Measurements from ENCODE around the gene SOS2.

The SOS2 gene

DNA sequence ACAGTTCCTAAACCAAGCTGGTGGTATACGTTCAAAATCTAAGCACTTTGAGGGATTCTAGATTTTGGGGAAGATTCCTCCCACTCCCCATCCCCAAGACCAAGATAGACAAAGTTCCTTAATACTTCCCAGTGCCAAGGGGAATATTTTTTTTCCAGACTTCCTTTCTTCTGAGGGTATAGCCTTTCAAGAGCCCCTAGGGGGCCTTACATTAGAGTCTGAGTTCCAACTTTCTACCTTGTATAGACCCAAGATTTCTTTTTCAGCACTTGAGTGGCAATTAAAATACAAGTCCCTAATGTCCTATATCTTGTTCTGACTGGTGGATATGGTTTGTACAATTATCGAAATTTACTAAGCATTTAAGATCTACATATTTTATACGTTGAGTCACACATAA is 28.7 kb upstream of the SOS2 start:
- no peak overlapping the region for H3K4me3 ChIP-seq (ENCODE audit: low read depth, low read length)
- no peak for TF ChIP-seq CTCF (IDR thresholded peaks at IDR 0.05; ENCODE audit: borderline replicate concordance, insufficient read depth, low read depth, low read length)

DNA sequence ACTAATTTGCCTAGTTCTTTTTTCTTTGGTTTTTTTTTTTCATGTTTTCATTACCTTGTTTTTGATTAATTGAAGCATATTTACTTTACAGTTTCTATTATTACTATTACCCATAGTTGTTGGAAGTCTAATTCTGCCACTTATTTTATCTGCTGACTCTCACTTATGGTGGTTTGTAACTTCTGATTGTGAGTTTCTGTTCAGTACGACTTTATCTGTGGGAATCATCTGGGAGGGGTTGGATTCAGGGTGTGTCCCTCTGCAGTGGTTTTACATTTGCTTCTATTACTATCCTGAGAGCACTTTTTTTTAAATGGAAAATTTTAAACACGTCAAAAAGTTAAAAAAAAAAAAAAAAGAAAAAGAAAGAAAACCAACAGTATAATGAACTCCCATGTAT is 26.4 kb upstream of the SOS2 start:
- no peak overlapping the region for H3K4me3 ChIP-seq (ENCODE audit: low read depth, low read length)
- no peak for TF ChIP-seq CTCF (IDR thresholded peaks at IDR 0.05; ENCODE audit: borderline replicate concordance, insufficient read depth, low read depth, low read length)

GRCh38 chr14:50254248-50254647 is 22.9 kb upstream of the SOS2 start:
- H3K4me3 ChIP-seq (ENCODE audit: low read depth, low read length), result no peak overlapping the region
- TF ChIP-seq CTCF (IDR thresholded peaks at IDR 0.05; ENCODE audit: borderline replicate concordance, insufficient read depth, low read depth, low read length), result no peak

DNA sequence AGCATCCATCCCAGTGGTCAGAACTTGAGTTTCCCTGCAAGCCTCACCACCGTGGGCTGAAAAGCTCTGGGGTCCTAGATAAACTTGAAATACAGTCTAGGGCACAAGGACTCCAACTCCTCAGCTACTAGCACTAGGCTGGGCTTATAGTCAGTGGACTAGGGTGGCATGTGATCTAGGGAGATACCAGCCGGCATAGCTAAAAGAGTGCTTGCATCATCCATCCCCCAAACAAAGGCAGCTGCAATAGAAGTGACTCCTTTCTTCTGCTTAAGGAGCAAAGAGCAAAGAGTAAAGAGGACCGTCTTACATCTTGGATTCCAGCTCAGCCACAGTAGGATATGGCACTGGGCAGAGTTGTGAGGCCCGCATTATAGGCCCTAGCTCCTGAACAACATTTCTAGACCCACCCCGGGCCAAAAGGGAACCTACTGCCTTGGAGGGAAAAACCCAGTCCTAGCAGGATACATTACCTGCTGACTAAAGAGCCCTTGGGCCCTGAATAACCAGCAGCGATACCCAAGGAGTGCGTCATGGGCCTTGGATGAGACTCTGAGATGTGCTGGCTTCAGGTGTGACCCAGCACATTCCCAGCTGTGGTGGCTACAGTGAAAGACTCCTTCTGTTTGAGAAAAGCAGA is 17.9 kb upstream of the SOS2 start:
- no peak overlapping the region for H3K4me3 ChIP-seq (ENCODE audit: low read depth, low read length)
- no peak for TF ChIP-seq CTCF (IDR thresholded peaks at IDR 0.05; ENCODE audit: borderline replicate concordance, insufficient read depth, low read depth, low read length)

DNA sequence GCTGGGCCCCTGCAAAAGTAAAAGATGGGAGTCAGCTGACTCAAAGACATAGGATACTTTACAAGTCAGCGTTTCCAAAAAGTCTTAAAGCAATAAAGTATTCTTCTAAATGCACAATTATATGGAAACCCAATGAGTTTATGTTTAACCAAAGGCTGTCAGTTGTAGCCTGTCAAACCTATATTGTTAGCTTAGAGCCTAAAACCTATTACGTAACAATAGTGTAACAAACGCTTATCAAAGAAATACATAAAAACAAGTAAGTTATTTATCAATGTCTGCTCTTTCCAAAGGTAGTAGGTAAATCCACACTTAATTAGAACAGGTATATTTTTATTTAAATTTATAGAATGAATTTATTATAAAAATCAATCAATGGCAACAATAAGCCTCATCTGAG is 15.9 kb upstream of the SOS2 start:
- no peak overlapping the region for H3K4me3 ChIP-seq (ENCODE audit: low read depth, low read length)
- TF ChIP-seq CTCF (IDR thresholded peaks at IDR 0.05; ENCODE audit: borderline replicate concordance, insufficient read depth, low read depth, low read length), result no peak

GRCh38 chr14:50242566-50243310 is 11.4 kb upstream of the SOS2 start:
- no peak for TF ChIP-seq CTCF (IDR thresholded peaks at IDR 0.05; ENCODE audit: borderline replicate concordance, insufficient read depth, low read depth, low read length)
- no peak overlapping the region for H3K4me3 ChIP-seq (ENCODE audit: low read depth, low read length)

DNA sequence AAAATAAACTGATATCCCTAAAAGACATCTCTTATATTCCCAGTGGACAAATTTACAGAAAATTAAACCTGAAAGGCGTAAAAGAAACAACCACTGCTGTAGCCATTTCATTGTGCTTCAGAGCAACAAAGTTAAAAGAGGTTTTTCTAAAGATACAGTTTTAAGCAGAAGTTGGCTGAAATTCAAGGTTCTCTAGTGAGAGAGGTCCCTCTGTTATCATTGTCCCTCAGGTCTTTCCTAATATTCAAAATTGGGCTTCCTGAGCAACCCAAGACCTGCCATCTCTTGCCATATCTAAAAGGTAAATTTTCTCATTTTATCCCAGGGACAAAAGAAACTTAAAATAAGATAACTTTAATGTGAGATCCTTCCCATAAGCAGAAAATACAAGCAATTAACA is 10.7 kb upstream of the SOS2 start:
- H3K4me3 ChIP-seq (ENCODE audit: low read depth, low read length), result no peak overlapping the region
- TF ChIP-seq CTCF (IDR thresholded peaks at IDR 0.05; ENCODE audit: borderline replicate concordance, insufficient read depth, low read depth, low read length), result no peak
